Measurements from ENCODE around the gene EVA1C. TPM values are rescaled to one million over a fixed set of nuclear protein-coding genes. Genes with fewer than 3 reads are reported as not detected.

The EVA1C gene
- total RNA-seq, 1 experiment from 2014 or later, result 0.98 TPM

DNA sequence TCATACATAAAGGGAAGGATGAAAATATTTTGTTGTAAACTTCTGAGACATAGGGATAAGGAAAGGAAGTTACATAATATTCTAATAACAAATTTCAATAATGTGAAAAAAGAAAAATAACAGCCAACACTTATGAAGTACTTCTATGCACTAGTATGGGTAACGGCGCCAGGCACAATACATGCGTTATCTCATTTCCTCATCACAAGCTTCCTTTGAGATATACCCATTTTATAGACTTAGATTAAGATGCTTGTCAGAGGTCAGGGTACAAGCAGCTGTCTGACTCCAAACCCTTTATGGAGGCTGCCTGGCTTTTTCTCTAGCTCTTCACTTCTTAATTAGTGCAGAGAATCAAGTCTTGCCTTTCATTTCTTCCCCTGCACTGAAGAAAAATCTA lies 131.5 kb downstream of the EVA1C start:
- no peak for DNase-seq
- Mint-ChIP-seq H3K4me3 (no peak overlapping the region), H3K4me1 (peaks cover 3 to 5% of the 10 kb centered on the region in 2 experiments), H3K27me3 (ENCODE audit: low read depth) (no peaks in the 10 kb centered on the region), H3K27ac (no peak overlapping the region), H3K9me3 (no peaks in the 10 kb centered on the region), H3K36me3 (ENCODE audit: insufficient read depth in 1 of 3, low read depth in 3 of 3) (no peaks in the 10 kb centered on the region)
- Histone ChIP-seq H3K23me2 (ENCODE audit: insufficient read length, low read depth, low read length, poor library complexity, severe bottlenecking) (no peaks in the 10 kb centered on the region), H2BK20ac (ENCODE audit: low read depth, low read length, poor library complexity, severe bottlenecking) (no peak overlapping the region), H4K8ac (replicated peaks; ENCODE audit: insufficient read length, low read depth, low read length) (no peak overlapping the region), H2BK15ac (ENCODE audit: low read depth, low read length) (no peak overlapping the region), H3T11ph (ENCODE audit: low read length) (no peak overlapping the region), H3K4me2 (ENCODE audit: insufficient read depth, insufficient read length, low read length) (no peak overlapping the region), H2AFZ (ENCODE audit: low read length) (no peak overlapping the region), H3K18ac (ENCODE audit: insufficient read length, low read depth, low read length) (no peak overlapping the region), H3K27me3 (ENCODE audit: insufficient read depth, low read length) (no peaks in the 10 kb centered on the region), H4K5ac (ENCODE audit: insufficient read length, low read depth, low read length) (no peak overlapping the region), H2BK12ac (ENCODE audit: insufficient read length, low read depth, low read length) (no peak overlapping the region), H3K9ac (ENCODE audit: extremely low read depth, insufficient read length, low read length) (no peak overlapping the region), H3K14ac (ENCODE audit: insufficient read depth, low read length) (no peak overlapping the region), H3K23ac (ENCODE audit: insufficient read length, low read depth, low read length) (no peak overlapping the region), H3K56ac (ENCODE audit: insufficient read length, low read depth, low read length) (no peak overlapping the region), H3K9me3 (ENCODE audit: control insufficient read depth, low read depth, low read length) (no peaks in the 10 kb centered on the region), H3K4ac (ENCODE audit: low read depth, low read length) (no peak overlapping the region), H3K79me1 (ENCODE audit: insufficient read depth, low read depth, low read length, poor library complexity, severe bottlenecking) (no peaks in the 10 kb centered on the region), H4K91ac (ENCODE audit: insufficient read length, low read depth, low read length) (no peak overlapping the region), H4K20me1 (ENCODE audit: control insufficient read depth, insufficient read depth, insufficient read length) (no peaks in the 10 kb centered on the region), H2AK5ac (ENCODE audit: insufficient read length, low read length) (no peak overlapping the region), H3K79me2 (ENCODE audit: insufficient read depth, low read length) (no peaks in the 10 kb centered on the region), H2BK5ac (ENCODE audit: insufficient read length, low read length) (no peak overlapping the region), H3K4me1 (ENCODE audit: insufficient read depth, low read length) (no peaks in the 10 kb centered on the region), H3K27ac (ENCODE audit: insufficient read length, low read depth, low read length) (no peak overlapping the region), H2BK120ac (ENCODE audit: low read depth, low read length, poor library complexity, severe bottlenecking) (no peak overlapping the region)
- no peak for TF ChIP-seq CTCF (conservative IDR thresholded peaks at IDR 0.05)
- WGBS (ENCODE audit: extremely low coverage, insufficient read length, low lambda C conversion rate), result no CpG with 5 or more reads among the region's 3 CpGs
